HG02981 (cell line): ENCODE results near the gene KCNK1.

Experiments used
- ATAC-seq: cut with Tn5 transposase; IDR thresholded peaks from one replicate; pipeline ENCODE4 v1.9.1; 2021; ENCODE audit warnings: mild to moderate bottlenecking, moderate library complexity; ENCODE audit not compliant: unreplicated experiment

The KCNK1 gene

GRCh38 chr1:233695901-233696300 is 82.0 kb downstream of the KCNK1 start:
- ATAC-seq = no peak

- ATAC-seq = no peak
Measured at GRCh38 chr1:233700338-233700737, 86.4 kb downstream of the KCNK1 start.

- no peak for ATAC-seq
Measured at GRCh38 chr1:233704170-233704897, 90.4 kb downstream of the KCNK1 start.

- ATAC-seq = no peak
Measured at GRCh38 chr1:233704898-233705723, 91.2 kb downstream of the KCNK1 start.

GRCh38 chr1:233707153-233707879 is 93.4 kb downstream of the KCNK1 start:
- ATAC-seq = no peak

GRCh38 chr1:233707880-233708815 is 94.2 kb downstream of the KCNK1 start:
- ATAC-seq = no peak

- no peak for ATAC-seq
Measured at GRCh38 chr1:233710031-233710430, 96.1 kb downstream of the KCNK1 start.

- ATAC-seq = no peak
Measured at GRCh38 chr1:233710507-233710906, 96.6 kb downstream of the KCNK1 start.

- ATAC-seq = no peak
Measured at GRCh38 chr1:233714631-233715217, 100.8 kb downstream of the KCNK1 start.

GRCh38 chr1:233718057-233718456 is 104.2 kb downstream of the KCNK1 start:
- no peak for ATAC-seq

GRCh38 chr1:233719655-233720341 is 105.9 kb downstream of the KCNK1 start:
- no peak for ATAC-seq

- no peak for ATAC-seq
Measured at GRCh38 chr1:233721004-233721595, 107.2 kb downstream of the KCNK1 start.
